HEK293 (cell line): ENCODE measurements around the gene TIMP2.
"Not testable (repeated sequence)": the region's sequence is repeated elsewhere in the genome, so short reads cannot be mapped to it uniquely, and the experiment has no call there.

Source experiments
- CTCF ChIA-PET: fragments of 350-600 bp; formaldehyde crosslinking; extraction: SDS; loops from one replicate; lab custom pipeline; 2021; ENCODE audit warnings: antibody characterized with exemption; lab: Yijun Ruan, JAX
- POLR2A ChIA-PET: fragments of 300-600 bp; formaldehyde crosslinking; extraction: SDS; loops from one replicate; lab custom pipeline; 2020; ENCODE audit warnings: antibody characterized with exemption, inconsistent platforms; lab: Yijun Ruan, JAX
- H3K27ac ChIP-seq: fragments of 200-500 bp; sonication (Bioruptor generic); 2 replicates; pipeline ENCODE4 v1.5.1; 2014; ENCODE audit warnings: low read depth, low read length, control low read depth, inconsistent platforms; ENCODE audit errors: extremely low read depth
- H3K36me3 ChIP-seq, 2 experiments: fragments of 200-500 bp in 1 of 2; sonication (Bioruptor generic) in 1 of 2; 1 replicate in 1 of 2; 2 replicates in 1 of 2; pipeline ENCODE4 v1.5.1; 2014 to 2017; ENCODE audit warnings: inconsistent platforms in 2 of 2, low read length in 2 of 2; ENCODE audit not compliant: control insufficient read depth in 2 of 2, insufficient read depth in 1 of 2
- H3K4me1 ChIP-seq: fragments of 200-500 bp; sonication (Bioruptor generic); 2 replicates; pipeline ENCODE4 v1.5.1; 2014; ENCODE audit warnings: mild to moderate bottlenecking, low read length, inconsistent platforms; ENCODE audit not compliant: control insufficient read depth, insufficient read depth
- H3K4me3 ChIP-seq: 2 replicates; pipeline ENCODE4 v1.5.1; 2011; ENCODE audit warnings: low read depth, mild to moderate bottlenecking, control low read depth, low read length, moderate library complexity
- H3K9me3 ChIP-seq: fragments of 200-500 bp; sonication (Bioruptor generic); 2 replicates; pipeline ENCODE4 v1.5.1; 2014; ENCODE audit warnings: low read depth, low read length, inconsistent platforms; ENCODE audit not compliant: control insufficient read depth, insufficient read depth
- GLIS1 ChIP-seq: fragments of 450-650 bp; formaldehyde crosslinking; IDR thresholded peaks from 2 replicates; pipeline ENCODE4 v1.5.1; 2016; ENCODE audit warnings: missing biosample characterization, missing genetic modification characterization
- PRDM1 ChIP-seq: fragments of 450-650 bp; formaldehyde crosslinking; IDR thresholded peaks from 2 replicates; pipeline ENCODE4; 2016; ENCODE audit warnings: missing biosample characterization, missing genetic modification characterization
- TCF7L2 ChIP-seq: IDR thresholded peaks from 2 replicates; pipeline ENCODE4 v1.6.1; 2011; ENCODE audit warnings: low read depth, mild to moderate bottlenecking, inconsistent platforms, low read length, moderate library complexity, borderline replicate concordance
- YY2 ChIP-seq: fragments of 450-650 bp; formaldehyde crosslinking; IDR thresholded peaks from 2 replicates; pipeline ENCODE4 v1.5.1; 2016; ENCODE audit warnings: missing biosample characterization, missing genetic modification characterization
- ZEB2 ChIP-seq: fragments of 450-650 bp; formaldehyde crosslinking; IDR thresholded peaks from 2 replicates; pipeline ENCODE4 v1.5.1; 2016; ENCODE audit warnings: missing biosample characterization, missing genetic modification characterization
- ZNF157 ChIP-seq: fragments of 450-650 bp; formaldehyde crosslinking; IDR thresholded peaks from 2 replicates; pipeline ENCODE4 v1.5.1; 2016; ENCODE audit warnings: missing biosample characterization, missing genetic modification characterization
- ZNF202 ChIP-seq: fragments of 450-650 bp; formaldehyde crosslinking; IDR thresholded peaks from 2 replicates; pipeline ENCODE4 v1.5.1; 2016; ENCODE audit warnings: missing biosample characterization, missing genetic modification characterization, borderline replicate concordance
- ZNF404 ChIP-seq: fragments of 450-650 bp; formaldehyde crosslinking; IDR thresholded peaks from 2 replicates; pipeline ENCODE4 v1.5.1; 2017; ENCODE audit warnings: missing biosample characterization, missing genetic modification characterization
- ZNF561 ChIP-seq: fragments of 450-650 bp; IDR thresholded peaks from 2 replicates; pipeline ENCODE4 v1.5.1; 2018; ENCODE audit warnings: missing biosample characterization, missing genetic modification characterization, borderline replicate concordance
- ZNF571 ChIP-seq: fragments of 450-650 bp; formaldehyde crosslinking; IDR thresholded peaks from 2 replicates; pipeline ENCODE4 v1.5.0; 2017; ENCODE audit warnings: missing biosample characterization, missing genetic modification characterization
- ZNF785 ChIP-seq: fragments of 450-650 bp; formaldehyde crosslinking; IDR thresholded peaks from 2 replicates; pipeline ENCODE4 v1.5.1; 2016; ENCODE audit warnings: missing biosample characterization, missing genetic modification characterization
- ZNF843 ChIP-seq: fragments of 450-650 bp; formaldehyde crosslinking; IDR thresholded peaks from 2 replicates; pipeline ENCODE4 v1.5.1; 2016; ENCODE audit warnings: missing biosample characterization, missing genetic modification characterization
- TF ChIP-seq, protein P1 (sequence below): fragments of 450-650 bp; formaldehyde crosslinking; IDR thresholded peaks from 2 replicates; pipeline ENCODE4 v1.5.1; 2016; ENCODE audit warnings: missing biosample characterization, missing genetic modification characterization
- TF ChIP-seq, protein P2 (sequence below): fragments of 450-650 bp; IDR thresholded peaks from 2 replicates; pipeline ENCODE4 v1.5.1; 2018; ENCODE audit warnings: missing biosample characterization, mild to moderate bottlenecking, missing genetic modification characterization
- TF ChIP-seq, protein P3 (sequence below): fragments of 450-650 bp; formaldehyde crosslinking; IDR thresholded peaks from 2 replicates; pipeline ENCODE4 v1.5.1; 2016; ENCODE audit warnings: missing biosample characterization, missing genetic modification characterization, low read depth

The TIMP2 gene

DNA sequence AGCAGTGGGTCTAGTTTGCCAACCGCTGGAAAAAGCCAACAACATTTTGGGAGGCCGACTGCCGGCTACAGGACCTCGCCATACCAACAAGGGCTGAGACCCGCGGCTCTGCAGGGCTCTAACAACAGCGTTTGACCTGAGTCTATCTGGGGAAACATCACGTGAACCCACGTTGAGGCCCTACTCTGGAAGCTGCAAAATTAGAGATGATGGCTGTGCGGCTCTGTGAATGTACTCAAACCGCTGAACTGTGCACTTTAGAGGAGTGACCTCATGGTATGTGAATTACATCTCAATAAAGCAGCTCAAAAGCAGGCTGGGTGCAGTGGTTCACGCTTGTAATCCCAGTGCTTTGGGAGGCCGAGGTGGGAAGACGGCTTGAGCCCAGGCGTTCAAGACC is 12.1 kb downstream of the TIMP2 start:
- Histone ChIP-seq H3K27ac (no peak overlapping the region), H3K4me1 (no peaks in the 10 kb centered on the region), H3K9me3 (no peaks in the 10 kb centered on the region), H3K4me3 (no peak overlapping the region), H3K36me3 (no peaks in the 10 kb centered on the region; a peak in 1 of 3 replicates)
- TF ChIP-seq ZNF202 (tag by site-specific recombination) (no peak), ZNF157 (peak; percentile 91)
- ChIA-PET CTCF (interaction anchor here (3.3 kb wide), 1 partner anchor 58 kb away, joined by 14 read pairs; no protein-coding TSS in a partner anchor), POLR2A (interaction anchor here (0.7 kb wide), 1 partner anchor 9 kb away, joined by 8 read pairs; no protein-coding TSS in a partner anchor)

DNA sequence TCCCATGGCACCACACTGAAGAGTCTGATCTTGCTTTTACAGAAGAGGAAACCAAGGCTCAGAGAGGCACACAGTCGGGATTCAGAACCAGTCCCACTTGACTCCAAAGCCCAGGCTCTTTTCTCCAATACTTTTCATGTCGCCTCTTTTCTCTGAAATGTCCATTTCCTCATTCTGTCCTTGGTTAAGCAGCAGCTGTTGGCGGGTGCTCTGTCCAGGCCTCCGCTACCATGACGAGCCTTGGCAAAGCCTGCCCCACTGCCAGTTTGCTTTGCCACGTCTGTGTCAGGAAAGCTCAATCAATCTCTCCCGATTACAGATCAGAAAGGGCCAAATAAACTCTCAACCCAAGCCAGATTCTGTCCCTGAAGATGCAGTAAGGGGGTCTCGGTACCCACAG is 13.1 kb downstream of the TIMP2 start:
- ChIA-PET POLR2A (no interaction called here), CTCF (interaction anchor here (3.3 kb wide), 1 partner anchor 59 kb away, joined by 14 read pairs; no protein-coding TSS in a partner anchor)
- Histone ChIP-seq H3K4me1 (no peaks in the 10 kb centered on the region), H3K36me3 (no peaks in the 10 kb centered on the region; a peak in 1 of 3 replicates), H3K4me3 (no peak overlapping the region), H3K27ac (no peak overlapping the region), H3K9me3 (no peaks in the 10 kb centered on the region)
- TF ChIP-seq ZEB2 (no peak), ZNF571 (tag by site-specific recombination) (no peak)

DNA sequence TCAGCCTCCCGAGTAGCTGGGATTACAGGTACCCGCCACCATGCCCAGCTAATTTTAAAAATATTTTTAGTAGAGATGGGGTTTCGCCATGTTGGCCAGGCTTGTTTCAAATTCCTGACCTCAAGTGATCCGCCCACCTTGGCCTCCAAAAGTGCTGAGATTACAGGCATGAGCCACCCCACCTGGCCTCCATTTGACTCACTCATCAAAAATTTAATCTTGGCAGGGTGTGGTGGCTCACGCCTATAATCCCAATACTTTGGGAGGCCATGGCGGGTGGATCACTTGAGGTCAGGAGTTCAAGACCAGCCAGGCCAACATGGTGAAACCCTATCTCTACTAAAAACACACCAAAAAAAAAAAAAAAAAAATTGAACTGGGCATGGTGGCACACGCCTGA is 13.6 kb downstream of the TIMP2 start:
- POLR2A ChIA-PET = interaction anchor here (0.9 kb wide), 1 partner anchor 12 kb away, joined by 3 read pairs; no protein-coding TSS in a partner anchor
- H3K4me1 ChIP-seq, H3K4me3 ChIP-seq, H3K27ac ChIP-seq, H3K9me3 ChIP-seq, H3K36me3 ChIP-seq: not testable (repeated sequence)
- CTCF ChIA-PET = interaction anchor here (3.3 kb wide), 1 partner anchor 60 kb away, joined by 14 read pairs; no protein-coding TSS in a partner anchor

DNA sequence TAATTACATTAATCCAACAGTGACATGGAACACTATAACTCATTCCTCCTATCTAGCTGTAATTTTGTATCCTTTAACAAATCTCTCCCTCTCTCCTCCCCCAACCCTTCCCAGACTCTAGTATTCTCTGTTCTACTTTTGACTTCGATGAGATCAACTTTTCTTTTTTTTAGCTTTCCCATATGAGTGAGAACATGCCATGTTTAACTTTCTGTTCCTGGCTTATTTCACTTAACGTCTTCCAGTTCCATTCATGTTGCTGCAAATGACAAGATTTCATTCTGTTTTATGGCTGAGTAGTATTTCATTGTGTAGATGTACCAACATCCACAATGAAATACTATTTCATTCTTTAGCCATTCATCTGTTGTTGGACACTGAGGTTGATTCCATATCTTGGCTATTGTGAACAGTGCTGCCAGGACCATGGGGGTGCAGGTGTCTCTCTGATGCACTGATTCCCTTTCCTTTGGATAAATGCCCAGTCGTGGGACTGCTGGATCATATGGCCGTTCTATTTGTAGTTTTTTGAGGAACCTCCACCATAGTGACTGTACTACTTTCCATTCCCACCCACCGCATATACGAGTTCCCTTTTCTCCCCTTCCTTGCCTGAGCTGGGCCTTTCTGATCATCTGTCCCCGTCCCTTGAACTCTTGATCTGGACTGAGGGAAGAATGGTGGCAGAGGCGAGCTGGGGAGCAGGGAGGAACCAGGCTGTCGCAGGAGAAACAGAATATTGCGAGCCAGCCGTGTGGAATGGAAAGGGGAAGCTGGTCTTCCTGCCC is 14.5 kb downstream of the TIMP2 start:
- no peaks in the 10 kb centered on the region for H3K9me3 ChIP-seq
- no peaks in the 10 kb centered on the region for H3K36me3 ChIP-seq
- no peak overlapping the region for H3K27ac ChIP-seq
- ChIA-PET POLR2A (interaction anchor here (0.9 to 1.2 kb wide), 2 partner anchors 10 to 13 kb away, joined by 3 to 4 read pairs; no protein-coding TSS in a partner anchor), CTCF (interaction anchor here (3.3 kb wide), 1 partner anchor 61 kb away, joined by 14 read pairs; no protein-coding TSS in a partner anchor)
- H3K4me1 ChIP-seq = no peaks in the 10 kb centered on the region
- no peak overlapping the region for H3K4me3 ChIP-seq
- TF ChIP-seq PRDM1 (tag by site-specific recombination) (peak; percentile 54; the same call in 1 of the 2 replicates), YY2 (tag by site-specific recombination) (no peak)

DNA sequence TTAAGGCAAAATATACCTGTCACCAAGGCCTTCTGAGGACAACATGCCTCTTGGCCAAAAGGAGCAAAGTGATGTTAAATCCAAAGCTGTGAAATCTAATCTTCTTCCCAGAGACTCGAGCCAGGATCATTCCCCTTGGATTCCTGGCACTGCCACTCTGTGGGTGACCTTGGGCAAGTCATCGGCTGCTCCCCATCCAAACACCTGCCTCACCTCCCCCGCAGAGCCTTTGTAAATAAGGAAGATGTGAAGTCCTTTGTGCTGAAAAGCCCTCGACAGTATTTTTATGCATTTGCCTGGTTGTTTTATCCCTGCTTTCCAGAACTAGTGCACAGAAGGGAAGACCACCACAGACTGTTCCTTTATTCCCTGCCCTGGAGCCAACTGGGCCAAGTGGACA is 16.8 kb downstream of the TIMP2 start:
- TF ChIP-seq GLIS1 (tag by site-specific recombination) = peak; percentile 25; the same call in 1 of the 2 replicates
- TF ChIP-seq ZNF561 (tag by site-specific recombination) = no peak
- ChIA-PET POLR2A (no interaction called here), CTCF (interaction anchor here (1.6 kb wide), 1 partner anchor 63 kb away, joined by 7 read pairs; no protein-coding TSS in a partner anchor)
- no peaks in the 10 kb centered on the region; the same call in 1 of the 2 replicates for H3K4me1 ChIP-seq
- H3K9me3 ChIP-seq = no peaks in the 10 kb centered on the region
- no peak overlapping the region for H3K27ac ChIP-seq
- no peaks in the 10 kb centered on the region for H3K36me3 ChIP-seq
- no peak overlapping the region for H3K4me3 ChIP-seq

DNA sequence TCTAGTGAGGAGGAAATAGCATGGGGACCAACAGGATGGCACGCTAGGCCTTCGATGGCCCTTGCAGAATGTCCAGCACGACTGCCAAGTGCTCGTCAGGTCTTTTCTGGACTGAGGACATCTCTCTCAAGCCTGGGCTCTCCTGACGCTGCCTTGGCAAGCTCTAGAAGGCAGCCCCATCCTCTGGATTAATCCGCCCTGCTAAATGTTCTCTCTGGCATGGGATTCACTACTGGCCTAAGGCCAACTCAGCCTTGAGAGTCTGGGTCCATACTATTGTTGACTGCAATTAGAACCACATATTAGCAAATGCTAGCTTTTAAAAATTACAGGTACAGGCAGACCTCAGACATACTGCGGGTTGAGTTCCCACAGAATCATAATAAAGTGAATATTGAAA is 19.6 kb downstream of the TIMP2 start:
- Histone ChIP-seq H3K9me3 (no peaks in the 10 kb centered on the region), H3K27ac (no peak overlapping the region), H3K36me3 (peaks cover 0 to 4% of the 10 kb centered on the region in 2 experiments; a peak in 1 of 3 replicates), H3K4me3 (no peak overlapping the region), H3K4me1 (no peaks in the 10 kb centered on the region; the same call in 1 of the 2 replicates)
- POLR2A ChIA-PET = interaction anchor here (0.7 kb wide), 1 partner anchor 71 kb away, joined by 3 read pairs; no protein-coding TSS in a partner anchor
- CTCF ChIA-PET = no interaction called here
- TF ChIP-seq, protein P1, sequence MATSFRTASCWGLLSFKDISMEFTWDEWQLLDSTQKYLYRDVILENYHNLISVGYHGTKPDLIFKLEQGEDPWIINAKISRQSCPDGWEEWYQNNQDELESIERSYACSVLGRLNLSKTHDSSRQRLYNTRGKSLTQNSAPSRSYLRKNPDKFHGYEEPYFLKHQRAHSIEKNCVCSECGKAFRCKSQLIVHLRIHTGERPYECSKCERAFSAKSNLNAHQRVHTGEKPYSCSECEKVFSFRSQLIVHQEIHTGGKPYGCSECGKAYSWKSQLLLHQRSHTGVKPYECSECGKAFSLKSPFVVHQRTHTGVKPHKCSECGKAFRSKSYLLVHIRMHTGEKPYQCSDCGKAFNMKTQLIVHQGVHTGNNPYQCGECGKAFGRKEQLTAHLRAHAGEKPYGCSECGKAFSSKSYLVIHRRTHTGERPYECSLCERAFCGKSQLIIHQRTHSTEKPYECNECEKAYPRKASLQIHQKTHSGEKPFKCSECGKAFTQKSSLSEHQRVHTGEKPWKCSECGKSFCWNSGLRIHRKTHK (tag by site-specific recombination) = no peak
- no peak for TF ChIP-seq ZNF843
- TF ChIP-seq ZNF404 (tag by site-specific recombination) = no peak
- TF ChIP-seq, protein P2, sequence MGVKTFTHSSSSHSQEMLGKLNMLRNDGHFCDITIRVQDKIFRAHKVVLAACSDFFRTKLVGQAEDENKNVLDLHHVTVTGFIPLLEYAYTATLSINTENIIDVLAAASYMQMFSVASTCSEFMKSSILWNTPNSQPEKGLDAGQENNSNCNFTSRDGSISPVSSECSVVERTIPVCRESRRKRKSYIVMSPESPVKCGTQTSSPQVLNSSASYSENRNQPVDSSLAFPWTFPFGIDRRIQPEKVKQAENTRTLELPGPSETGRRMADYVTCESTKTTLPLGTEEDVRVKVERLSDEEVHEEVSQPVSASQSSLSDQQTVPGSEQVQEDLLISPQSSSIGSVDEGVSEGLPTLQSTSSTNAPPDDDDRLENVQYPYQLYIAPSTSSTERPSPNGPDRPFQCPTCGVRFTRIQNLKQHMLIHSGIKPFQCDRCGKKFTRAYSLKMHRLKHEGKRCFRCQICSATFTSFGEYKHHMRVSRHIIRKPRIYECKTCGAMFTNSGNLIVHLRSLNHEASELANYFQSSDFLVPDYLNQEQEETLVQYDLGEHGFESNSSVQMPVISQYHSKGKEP = no peak
- TF ChIP-seq, protein P3, sequence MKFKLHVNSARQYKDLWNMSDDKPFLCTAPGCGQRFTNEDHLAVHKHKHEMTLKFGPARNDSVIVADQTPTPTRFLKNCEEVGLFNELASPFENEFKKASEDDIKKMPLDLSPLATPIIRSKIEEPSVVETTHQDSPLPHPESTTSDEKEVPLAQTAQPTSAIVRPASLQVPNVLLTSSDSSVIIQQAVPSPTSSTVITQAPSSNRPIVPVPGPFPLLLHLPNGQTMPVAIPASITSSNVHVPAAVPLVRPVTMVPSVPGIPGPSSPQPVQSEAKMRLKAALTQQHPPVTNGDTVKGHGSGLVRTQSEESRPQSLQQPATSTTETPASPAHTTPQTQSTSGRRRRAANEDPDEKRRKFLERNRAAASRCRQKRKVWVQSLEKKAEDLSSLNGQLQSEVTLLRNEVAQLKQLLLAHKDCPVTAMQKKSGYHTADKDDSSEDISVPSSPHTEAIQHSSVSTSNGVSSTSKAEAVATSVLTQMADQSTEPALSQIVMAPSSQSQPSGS (tag by site-specific recombination) = no peak
- no peak for TF ChIP-seq ZNF785 (tag by site-specific recombination)
- TF ChIP-seq TCF7L2 = no peak
